Measurements from ENCODE around the gene REC114. TPM values are rescaled to one million over a fixed set of nuclear protein-coding genes. Genes with fewer than 3 reads are reported as not detected.

Gene REC114
- total RNA-seq, 1 donor from 2014 or later, result not detected

GRCh38 chr15:73601451-73602445, 158.8 kb downstream of the REC114 start:
- DNase-seq (ENCODE audit: extremely low read depth, low read depth, low spot score), result no peak

GRCh38 chr15:73602446-73602843, 159.5 kb downstream of the REC114 start:
- no peak for DNase-seq (ENCODE audit: extremely low read depth, low read depth, low spot score)

GRCh38 chr15:73602992-73603391, 160.0 kb downstream of the REC114 start:
- DNase-seq (ENCODE audit: extremely low read depth, low read depth, low spot score), result no peak

- DNase-seq (ENCODE audit: extremely low read depth, low read depth, low spot score), result no peak
These were observed 161.5 kb downstream of the REC114 start for GRCh38 chr15:73604477-73604876.

GRCh38 chr15:73605759-73606436, 162.9 kb downstream of the REC114 start:
- no peak for DNase-seq (ENCODE audit: extremely low read depth, low read depth, low spot score)

- no peak for DNase-seq (ENCODE audit: extremely low read depth, low read depth, low spot score)
These were observed 164.4 kb downstream of the REC114 start for GRCh38 chr15:73607405-73607804.

DNA sequence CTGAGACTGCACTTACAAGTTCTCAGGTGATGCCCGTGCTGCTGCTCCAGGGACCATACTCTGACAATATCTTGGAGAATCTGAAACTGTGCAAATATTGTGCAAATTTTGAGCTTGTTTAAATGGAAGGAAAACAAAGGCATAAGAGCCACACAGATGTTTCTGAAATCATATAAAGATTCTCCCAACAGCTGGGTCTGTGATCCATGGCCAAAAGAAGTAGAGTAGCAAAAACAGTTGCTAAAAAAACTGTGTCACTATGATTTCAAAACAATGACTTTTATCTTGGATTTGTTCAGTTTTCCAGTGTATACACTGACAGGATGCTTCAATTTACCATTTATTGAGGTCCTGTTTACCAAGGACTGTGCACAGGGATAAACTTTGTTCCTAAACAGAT, 164.9 kb downstream of the REC114 start:
- DNase-seq (ENCODE audit: extremely low read depth, low read depth, low spot score), result no peak

DNA sequence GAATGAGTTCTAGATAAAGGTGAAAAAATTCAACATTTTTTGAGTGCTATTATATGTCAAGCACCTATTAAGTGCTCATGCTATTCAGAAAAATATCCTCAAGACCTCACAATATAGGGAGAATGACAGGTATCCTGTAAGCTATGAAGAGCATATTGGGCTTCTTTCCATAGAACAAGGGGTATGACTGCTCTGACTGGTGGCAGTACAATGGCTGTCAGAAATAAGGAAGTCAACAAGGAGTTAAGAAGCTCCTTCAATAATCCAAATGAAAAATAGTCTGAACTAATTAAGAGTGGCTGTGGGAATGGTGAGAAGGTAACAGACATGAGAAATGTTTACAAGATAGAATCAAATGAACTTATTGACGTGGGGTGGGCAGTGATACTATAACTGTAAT, 165.5 kb downstream of the REC114 start:
- no peak for DNase-seq (ENCODE audit: extremely low read depth, low read depth, low spot score)

DNA sequence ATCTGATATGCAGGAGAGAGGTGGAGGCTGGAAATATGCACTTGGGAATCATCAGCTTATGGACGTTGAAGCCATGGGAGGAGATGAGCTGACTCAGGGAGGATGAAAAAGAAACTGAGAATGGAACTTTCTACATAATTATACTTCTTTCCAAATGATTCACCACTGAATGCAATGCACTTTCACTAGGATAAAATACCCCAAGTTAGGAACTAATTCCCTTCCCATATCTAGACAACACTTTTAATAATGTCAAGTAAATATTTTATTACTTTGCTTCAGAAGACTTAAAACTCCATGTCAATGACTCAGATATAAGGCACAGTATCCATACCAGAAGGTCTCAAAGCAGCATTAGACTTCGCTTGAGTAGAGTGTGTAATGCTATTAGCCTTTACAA, 166.0 kb downstream of the REC114 start:
- no peak for DNase-seq (ENCODE audit: extremely low read depth, low read depth, low spot score)

Other genes starting within 250 kb of the REC114 start
- gene HCN4, start 74.2 kb upstream of the REC114 start, total RNA-seq, result 0.06 and 0.19 TPM in 2 replicates
- gene NPTN, start 190.2 kb downstream of the REC114 start, total RNA-seq, result 82.1 and 147 TPM in 2 replicates
- 179 and 224 TPM in 2 replicates for gene CD276, start 241.2 kb downstream of the REC114 start, total RNA-seq

Data from glomerular endothelial cell (primary cell).